HG03060 (cell line): ENCODE measurements around the gene PLCB3.

Experiments
- ATAC-seq: cut with Tn5 transposase; IDR thresholded peaks from one replicate; pipeline ENCODE4 v1.9.1; 2021; ENCODE audit warnings: low read depth, moderate number of reproducible peaks; ENCODE audit not compliant: unreplicated experiment

The PLCB3 gene

DNA sequence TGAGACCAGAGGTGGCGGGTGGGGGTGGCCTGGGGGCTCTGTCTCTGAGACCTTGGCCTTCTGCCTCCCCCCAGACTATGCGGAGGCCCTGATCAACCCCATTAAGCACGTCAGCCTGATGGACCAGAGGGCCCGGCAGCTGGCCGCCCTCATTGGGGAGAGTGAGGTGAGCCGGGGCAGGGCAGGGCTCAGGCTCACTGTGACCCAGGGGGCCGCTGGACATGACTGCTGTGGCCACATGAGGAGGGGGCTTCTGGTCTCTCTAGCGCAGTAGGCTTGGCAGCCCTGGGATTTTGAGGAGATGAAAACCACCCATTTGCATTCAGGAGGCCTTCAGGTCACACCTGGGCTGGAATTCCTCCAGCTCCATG lies 12.6 kb downstream of the PLCB3 start:
- no peak for ATAC-seq

DNA sequence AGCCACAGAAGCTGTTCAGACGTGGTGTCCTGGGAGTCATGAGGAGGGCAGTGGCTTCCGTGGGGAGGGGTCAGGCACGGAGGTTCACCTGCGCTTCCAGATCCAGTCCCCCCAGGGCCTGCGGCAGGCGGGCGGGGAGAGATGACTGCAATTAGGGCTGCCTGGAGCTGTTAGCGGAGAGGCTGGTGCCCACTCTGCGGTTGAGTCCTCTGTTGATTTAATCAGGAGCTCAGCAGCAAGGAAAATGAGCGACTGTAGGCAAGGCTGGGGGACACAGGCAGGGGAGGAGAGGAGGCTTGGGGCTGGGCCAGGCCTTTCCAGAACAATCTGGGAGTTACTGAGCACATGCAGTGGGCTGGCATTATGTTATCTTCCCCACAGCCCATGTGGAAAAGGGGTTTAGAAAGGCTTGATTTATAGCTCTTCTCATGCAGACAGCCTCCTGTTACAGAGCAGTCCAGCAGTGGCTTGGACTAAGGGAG lies 13.1 kb downstream of the PLCB3 start:
- no peak for ATAC-seq

DNA sequence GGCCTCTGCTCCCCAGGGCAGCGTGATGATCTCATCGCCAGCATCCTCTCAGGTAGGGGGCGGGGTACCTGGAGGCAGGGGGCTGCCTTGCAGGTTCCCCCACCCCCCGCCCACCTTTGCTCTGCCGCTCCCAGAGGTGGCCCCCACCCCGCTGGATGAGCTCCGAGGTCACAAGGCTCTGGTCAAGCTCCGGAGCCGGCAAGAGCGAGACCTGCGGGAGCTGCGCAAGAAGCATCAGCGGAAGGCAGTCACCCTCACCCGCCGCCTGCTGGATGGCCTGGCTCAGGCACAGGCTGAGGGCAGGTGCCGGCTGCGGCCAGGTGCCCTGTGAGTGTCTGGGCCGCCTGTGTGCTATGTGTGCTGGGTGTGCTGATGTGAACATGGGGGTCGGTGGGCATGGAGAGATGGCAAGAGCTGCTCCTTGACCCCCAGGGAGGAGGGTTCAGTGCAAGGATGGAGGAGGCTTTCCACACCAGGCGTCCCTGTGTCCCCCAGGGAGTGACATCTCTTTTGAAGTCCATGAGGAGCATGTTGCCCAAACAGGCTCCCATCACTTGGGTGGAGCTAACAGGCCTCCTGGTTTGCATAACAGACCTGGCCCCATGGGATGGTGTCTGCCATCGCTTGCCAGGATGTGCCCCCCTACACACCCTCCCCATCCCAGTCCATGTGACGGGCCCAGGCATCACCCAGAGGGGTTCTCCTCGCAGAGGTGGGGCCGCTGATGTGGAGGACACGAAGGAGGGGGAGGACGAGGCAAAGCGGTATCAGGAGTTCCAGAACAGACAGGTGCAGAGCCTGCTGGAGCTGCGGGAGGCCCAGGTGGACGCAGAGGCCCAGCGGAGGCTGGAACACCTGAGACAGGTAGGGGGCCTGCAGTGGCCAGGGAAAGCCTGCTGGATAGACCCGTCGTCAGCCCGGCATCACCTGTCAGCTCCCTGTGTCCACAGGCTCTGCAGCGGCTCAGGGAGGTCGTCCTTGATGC lies 14.1 kb downstream of the PLCB3 start:
- ATAC-seq = no peak

DNA sequence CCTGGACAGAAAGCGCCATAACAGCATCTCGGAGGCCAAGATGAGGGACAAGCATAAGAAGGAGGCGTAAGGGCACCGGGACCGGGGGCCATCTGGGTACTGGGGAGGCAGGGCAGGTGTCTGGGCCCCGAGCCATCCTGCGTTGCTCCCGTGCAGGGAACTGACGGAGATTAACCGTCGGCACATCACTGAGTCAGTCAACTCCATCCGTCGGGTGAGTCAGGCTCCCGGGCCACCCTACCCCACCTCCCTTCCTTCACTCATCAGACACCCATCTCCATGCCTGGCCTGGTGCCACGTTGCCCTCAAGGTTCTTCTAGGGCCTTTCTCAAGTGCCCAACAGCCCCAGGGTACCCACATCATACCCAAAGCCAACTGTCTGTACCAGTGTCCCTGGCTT lies 15.0 kb downstream of the PLCB3 start:
- ATAC-seq = no peak

DNA sequence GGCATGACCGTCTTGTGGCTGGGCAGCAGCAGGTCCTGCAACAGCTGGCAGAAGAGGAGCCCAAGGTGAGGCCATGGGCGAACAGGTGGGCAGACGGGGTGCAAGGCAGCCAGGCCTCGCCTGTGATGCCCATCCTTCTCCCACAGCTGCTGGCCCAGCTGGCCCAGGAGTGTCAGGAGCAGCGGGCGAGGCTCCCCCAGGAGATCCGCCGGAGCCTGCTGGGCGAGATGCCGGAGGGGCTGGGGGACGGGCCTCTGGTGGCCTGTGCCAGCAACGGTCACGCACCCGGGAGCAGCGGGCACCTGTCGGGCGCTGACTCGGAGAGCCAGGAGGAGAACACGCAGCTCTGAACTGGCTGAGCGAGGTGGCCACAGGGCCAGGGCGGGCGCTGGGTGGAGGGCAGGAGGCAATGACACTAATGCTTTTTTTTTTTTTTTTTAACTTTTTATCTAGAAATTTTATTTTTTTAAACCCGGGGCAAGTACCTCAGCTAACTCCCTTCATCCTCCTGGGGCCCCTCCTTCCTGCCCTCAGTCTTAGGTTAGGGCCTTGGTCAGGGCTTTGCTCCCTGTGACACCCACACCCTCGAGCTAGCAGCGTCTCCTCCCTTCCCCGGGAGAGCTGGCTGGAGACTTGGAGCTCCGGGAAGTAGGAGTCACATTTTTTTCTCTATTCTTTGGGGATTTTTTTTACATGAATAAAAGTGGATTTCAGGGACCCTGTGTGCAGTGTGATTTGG lies 16.0 kb downstream of the PLCB3 start:
- ATAC-seq = no peak

DNA sequence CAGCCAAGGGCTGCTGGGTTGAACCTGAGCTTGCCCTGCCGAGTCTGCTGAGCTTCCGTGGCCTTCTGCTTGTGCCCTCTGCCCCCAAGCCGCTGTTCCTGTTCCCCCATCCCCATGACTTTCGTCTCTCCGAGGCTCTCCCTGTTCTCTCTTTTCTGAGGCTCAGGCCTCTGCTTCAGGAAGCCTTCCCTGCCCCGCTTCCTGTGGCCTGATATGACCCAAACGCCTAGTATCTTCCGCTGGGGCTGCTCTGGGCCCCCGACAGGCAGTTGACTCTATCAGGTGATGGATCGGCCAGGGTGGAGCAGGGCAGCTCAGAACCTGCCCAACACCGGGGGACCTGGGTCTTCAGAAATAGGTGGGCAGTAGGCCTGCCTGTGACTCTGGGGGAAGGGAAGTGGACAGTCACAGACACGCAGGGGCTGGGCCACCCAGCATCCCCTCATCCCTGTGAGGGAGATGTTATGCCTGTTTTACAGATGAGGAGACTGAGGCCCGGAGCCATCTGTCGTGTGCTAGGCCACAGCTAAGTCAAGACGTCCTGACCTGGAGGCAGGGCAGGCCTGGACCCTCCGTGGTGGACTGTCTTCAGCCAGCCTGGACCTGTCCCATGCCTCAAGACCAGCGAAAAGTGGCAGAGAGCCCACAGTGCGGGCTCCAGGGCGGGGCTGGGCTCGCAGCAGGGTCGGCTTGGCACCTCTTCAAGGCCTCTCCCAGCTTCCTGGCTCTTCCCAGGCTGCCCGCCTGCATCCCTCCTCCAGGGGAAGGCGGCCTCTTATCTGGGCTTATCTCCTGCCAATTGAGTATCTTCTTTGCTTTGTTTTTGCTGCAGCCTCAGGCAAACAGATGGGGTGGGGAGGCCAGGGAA lies 16.9 kb downstream of the PLCB3 start:
- ATAC-seq = no peak

DNA sequence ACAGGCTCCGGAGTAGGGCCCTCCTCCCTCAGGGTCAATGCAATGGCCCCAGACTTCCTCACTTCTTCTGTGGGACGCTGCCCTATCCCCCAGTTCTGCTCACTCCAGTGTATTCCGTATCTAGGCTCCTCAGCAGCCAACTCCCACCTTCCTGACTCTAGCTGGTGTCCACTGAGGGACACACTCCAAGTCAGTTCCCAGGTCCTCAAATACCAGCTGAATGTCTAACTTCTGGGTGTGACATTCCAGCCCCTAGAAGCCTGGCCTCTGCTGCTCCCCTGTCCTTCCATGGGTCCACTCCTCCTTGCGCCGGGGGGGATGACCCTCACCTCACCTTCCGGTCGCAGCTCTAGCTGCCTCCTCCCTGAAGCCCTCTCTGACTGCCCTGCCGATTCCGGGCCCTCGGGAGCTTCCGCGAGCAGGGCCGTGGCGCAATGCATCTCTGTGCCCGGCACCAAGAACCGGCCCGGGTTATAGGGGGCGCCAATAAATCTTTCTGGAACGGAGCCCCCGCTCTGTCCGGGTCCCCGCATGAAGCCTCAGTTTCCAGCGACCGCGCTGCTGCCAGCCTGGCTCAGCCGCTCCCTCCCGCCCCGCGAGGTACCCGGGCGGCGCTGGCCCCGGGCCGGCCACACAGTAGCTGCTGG lies 17.7 kb downstream of the PLCB3 start:
- no peak for ATAC-seq

DNA sequence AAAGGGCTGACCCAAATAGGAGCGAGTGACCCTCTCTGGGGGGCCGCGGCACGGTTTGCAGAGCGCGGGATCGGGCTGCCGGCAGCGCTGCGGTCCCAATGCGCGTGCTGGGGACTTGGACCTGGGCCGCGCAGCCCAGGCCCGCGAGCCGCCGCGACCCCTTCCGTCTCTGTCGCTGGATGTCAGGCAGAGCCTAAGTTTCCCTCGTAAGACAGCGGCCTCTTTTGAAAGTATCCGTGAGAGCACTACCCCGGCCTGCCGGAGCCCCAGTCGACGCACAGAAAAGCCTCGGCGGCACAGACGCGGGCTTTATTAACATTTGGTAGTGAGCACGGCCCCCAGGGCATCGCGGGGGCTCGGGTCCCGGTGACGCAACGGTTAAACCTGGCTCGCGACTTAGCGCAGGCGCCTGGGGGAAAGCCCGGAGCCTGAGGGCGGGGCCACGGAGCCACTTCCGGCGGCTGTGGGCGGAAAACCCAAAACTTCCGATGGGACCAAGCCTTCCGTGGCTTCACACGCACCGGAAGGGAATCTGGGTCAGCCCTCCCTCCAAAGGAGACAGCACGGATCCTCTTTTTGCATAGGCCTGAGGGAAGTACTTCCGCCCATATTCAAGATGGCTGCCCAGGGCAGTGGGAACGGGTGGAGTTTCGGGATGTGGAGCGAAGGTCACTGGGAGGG lies 18.4 kb downstream of the PLCB3 start:
- ATAC-seq = peak; percentile 71

DNA sequence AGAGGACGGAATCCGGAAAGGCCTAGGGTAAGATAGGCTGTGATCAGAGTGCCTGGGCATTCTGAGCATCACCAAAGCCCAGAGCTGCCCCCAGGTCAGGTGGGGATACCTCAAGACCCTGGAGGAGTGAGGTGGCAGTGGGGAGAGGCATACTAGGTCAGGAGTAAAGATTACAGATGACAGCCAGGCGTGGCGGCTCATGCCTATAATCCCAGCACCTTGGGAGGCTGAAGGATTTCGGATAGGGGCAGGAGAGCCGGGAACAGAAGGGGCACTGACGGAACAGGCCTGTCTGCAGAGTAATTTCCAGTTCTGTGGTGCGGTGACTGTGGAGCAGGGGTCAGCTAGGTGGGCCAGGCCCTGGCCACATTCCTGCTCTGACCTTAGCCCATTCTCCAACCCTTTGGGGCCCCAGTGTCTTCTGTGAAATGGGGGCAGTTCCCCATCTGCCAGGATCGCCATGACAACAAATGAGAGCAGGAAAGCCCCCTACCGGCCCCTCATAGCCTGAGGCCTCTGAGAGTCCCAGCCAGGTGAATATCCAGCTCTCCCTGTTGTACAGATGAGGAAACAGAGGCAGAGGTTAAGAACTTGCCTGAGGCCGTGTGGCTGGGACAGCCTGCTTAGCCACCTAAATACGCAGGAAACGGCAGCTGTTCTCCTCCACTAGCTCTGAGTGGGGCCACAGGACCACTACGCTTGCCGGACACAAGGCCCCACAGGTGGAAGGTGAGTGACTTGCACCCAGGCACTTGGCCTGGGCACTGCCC lies 23.9 kb downstream of the PLCB3 start:
- ATAC-seq = no peak

DNA sequence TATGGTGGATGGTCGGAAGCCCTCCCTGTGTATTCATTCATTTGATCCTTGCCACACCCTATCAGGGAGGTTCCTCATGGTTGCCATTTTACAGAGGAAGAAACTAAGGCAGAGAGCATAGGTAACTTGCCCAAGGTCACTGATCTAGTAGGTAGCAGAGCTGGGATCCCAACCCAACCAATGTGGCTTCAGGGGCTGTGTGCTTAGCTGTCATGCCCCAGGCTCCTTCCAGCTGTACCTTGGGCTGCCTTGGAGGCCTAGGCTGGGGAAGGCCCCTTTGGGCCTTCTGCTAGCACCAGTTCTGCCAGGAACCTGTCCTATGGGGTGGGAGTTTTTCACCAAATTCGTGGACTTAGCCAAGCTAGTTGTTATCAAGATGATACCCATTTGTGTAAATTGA lies 24.5 kb downstream of the PLCB3 start:
- no peak for ATAC-seq

DNA sequence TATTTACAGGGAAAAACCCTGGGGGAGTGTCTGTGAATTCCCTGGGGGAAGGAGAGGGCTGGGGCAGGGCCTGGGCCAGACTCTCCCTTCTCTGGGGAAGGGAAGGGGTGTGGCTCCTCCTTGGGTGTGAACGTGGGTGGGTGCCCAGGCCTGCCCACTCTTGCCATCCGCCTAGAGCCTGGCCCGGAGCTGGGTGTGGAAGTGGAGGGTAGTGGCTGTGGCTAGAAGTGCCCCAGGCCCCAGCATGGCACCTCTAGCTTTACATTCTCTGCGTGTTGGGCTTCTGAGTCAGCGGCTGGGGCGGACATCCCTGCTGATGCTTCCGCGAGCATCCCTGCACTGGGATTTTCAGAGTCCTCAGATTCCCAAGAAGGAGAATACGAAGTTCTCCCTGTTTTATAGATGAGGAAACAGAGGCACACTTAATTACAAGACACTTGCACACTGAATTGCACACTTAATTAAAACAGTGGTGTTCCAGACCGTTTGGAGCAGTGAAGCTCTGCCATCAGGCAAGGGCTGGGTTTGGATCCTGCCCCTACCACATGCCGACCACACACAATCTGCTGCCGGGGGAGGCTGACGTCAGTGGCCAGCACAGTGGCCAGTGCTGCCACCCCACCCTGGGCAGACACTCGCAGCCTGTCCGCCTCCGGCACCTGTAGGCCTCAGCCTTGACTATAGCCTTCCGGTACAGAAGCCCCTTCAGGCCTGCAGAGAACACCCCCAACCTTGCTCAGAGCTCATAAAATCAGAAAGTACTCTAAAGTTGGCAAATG lies 25.5 kb downstream of the PLCB3 start:
- ATAC-seq = no peak

DNA sequence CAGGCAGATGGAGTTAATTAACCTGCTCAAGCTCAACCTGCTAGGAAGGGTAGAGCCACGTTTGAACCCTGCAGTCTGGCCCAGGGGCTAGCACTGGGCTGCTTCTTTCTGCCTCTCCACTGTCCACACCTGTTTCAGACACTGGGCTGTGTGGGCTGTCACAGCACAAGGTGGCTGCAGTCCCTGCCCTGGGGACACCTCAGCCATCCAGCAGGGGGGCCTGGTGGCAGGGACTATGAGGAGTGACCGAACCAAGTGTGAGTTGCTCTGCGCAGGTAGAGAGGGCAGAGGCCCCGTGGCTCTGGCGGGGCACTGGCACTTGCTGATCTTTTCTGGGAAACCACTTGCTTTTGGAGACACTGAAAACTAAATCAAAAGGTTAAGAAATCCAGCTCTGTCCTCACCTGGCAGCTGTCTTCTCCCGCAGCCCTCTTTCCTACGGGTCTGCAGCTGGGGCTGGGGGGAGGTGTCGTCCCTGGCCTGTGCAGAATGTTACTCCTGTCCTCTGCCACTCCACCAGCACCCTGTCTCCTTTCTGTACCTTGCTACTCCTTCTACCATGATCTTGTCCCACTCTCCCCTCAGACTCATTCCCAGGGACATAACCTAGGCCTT lies 27.4 kb downstream of the PLCB3 start:
- ATAC-seq = no peak

DNA sequence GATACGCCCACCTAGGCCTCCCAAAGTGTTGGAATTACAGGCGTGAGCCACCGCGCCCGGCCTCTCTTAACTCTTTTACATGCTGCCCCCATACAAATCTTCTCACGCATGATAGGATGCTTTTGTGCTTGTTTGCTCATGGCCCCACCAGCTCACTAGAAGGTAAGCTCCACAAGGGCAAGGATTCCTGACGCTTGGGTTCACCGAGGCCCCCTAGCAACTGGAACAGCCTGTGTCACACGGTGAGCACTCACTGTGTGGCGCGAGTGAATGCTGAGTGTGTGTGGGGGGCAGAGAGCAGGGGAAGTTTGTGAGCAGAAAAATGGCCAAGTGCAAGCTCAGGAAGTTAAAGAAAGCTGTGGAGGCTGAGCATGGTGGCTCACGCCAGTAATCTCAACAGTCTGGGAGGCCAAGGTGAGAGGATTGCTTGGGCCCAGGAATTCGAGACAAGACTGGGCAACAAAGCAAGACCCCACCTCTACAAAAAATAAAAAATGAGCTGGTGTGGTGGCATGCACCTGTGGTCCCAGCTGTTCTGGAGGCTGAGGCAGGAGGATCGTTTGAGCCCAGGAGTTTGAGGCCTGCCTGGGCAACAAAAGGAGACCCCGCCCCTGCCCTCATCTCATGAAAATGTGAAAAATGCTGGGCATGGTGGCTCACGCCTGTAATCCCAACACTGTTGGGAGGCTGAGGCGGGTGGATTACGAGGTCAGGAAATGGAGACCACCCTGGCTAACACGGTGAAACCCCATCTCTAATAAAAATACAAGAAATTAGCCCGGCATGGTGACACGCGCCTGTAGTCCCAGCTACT lies 30.8 kb downstream of the PLCB3 start:
- ATAC-seq = no peak

DNA sequence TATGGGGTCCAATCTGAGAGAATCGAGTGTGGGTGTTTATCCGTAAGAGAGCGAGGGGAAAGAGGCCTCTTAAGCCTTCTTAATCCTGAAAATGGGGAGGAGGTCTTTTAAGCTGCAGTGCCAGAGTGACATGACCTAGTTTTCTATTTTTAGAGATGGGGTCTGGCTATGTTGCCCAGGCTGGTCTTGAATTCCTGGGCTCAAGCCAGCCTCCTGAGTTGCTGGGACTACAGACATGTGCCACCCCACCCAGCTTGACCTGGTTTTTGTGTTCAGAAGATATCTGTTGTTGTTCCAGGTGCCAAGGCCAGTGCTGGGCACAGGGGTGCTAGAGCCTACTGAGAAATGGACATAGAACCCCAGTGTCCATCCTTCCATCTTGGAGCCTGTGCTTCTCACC lies 31.8 kb downstream of the PLCB3 start:
- no peak for ATAC-seq

DNA sequence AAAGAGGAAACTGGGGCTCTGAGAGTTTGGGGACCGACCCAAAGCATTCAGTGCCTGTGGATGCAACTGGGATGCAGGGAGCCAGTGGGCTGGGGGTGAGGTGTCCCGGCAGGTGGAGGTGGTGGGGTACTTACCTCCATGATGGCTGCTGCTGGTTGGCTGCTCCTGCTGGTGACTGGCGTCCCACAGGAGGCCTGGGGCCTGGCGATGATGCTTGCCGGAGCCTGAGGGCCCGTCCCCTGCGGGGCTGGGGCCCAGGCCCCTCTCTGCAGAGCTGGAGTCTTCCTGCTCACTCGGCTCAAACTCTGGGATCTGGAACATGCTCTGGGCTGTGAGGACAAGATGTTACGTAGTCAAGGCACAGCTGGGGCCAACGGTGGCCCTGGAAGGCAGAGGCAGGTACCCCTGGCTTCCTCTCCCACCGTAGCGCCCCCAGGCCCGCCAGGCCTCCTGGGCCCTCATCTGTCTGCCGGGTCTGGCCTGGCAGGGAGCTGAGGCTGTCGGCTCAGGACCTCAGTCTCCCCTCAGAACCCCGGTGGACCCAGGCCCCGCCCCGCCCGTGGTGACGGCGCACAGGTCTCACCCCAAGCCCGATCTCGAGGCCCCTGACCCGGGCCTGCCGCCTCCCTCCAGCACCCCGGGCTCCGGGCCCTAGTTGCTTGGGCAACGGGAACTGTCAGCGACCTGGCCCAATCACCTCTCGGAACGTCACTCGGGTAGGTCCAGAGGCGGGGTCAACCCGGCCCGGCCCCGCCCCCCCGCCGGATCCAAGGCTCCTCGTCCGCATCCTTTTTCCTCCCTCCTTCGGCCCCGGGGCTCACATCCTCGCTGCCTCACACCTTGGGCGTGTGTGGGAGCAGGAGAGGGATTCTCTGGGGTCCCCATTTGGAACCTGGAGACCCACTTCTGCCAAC lies 33.0 kb downstream of the PLCB3 start, which contains the start of gene BAD:
BAD (minus strand) TSS at position 618 of the 914 bp plus-strand sequence; CDS start at position 321, 297 bp downstream.
- peak; percentile 42 for ATAC-seq
